D721Med (cell line): ENCODE data around the gene RGS7.

Experiments used
- DNase-seq: peaks from one replicate; pipeline ENCODE4 v3.0.0; 2011; ENCODE audit warnings: low spot score; ENCODE audit not compliant: insufficient read length
- FAIRE-seq: peaks from 2 replicates; lab custom pipeline; 2011; peaks lifted over from hg19 to GRCh38; lab: Jason Lieb, UNC
- TF ChIP-seq, protein P1 (sequence below): IDR thresholded peaks from 2 replicates; pipeline ENCODE4 v1.5.1; 2012; ENCODE audit warnings: mild to moderate bottlenecking, control low read depth; ENCODE audit not compliant: insufficient read depth; ENCODE audit errors: missing control alignments

Gene RGS7

GRCh38 chr1:241045659-241046058, 311.3 kb downstream of the RGS7 start:
- TF ChIP-seq, protein P1, sequence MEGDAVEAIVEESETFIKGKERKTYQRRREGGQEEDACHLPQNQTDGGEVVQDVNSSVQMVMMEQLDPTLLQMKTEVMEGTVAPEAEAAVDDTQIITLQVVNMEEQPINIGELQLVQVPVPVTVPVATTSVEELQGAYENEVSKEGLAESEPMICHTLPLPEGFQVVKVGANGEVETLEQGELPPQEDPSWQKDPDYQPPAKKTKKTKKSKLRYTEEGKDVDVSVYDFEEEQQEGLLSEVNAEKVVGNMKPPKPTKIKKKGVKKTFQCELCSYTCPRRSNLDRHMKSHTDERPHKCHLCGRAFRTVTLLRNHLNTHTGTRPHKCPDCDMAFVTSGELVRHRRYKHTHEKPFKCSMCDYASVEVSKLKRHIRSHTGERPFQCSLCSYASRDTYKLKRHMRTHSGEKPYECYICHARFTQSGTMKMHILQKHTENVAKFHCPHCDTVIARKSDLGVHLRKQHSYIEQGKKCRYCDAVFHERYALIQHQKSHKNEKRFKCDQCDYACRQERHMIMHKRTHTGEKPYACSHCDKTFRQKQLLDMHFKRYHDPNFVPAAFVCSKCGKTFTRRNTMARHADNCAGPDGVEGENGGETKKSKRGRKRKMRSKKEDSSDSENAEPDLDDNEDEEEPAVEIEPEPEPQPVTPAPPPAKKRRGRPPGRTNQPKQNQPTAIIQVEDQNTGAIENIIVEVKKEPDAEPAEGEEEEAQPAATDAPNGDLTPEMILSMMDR = no peak
- FAIRE-seq = no peak
- no peak for DNase-seq

- TF ChIP-seq, protein P1 = no peak
- FAIRE-seq = no peak
- no peak for DNase-seq
Observed at GRCh38 chr1:241034203-241034936, 322.6 kb downstream of the RGS7 start.

- FAIRE-seq (peak; percentile 41), DNase-seq (no peak)
- TF ChIP-seq, protein P1 = no peak
Observed at GRCh38 chr1:241024834-241025233, 332.2 kb downstream of the RGS7 start.

GRCh38 chr1:241022366-241022765, 334.6 kb downstream of the RGS7 start:
- TF ChIP-seq, protein P1 = no peak
- DNase-seq (no peak), FAIRE-seq (no peak)

GRCh38 chr1:241020851-241021697, 335.9 kb downstream of the RGS7 start:
- DNase-seq (no peak), FAIRE-seq (peak; percentile 38)
- TF ChIP-seq, protein P1 = no peak

GRCh38 chr1:241012708-241013340, 344.2 kb downstream of the RGS7 start:
- TF ChIP-seq, protein P1 = no peak
- DNase-seq (no peak), FAIRE-seq (no peak)

DNA sequence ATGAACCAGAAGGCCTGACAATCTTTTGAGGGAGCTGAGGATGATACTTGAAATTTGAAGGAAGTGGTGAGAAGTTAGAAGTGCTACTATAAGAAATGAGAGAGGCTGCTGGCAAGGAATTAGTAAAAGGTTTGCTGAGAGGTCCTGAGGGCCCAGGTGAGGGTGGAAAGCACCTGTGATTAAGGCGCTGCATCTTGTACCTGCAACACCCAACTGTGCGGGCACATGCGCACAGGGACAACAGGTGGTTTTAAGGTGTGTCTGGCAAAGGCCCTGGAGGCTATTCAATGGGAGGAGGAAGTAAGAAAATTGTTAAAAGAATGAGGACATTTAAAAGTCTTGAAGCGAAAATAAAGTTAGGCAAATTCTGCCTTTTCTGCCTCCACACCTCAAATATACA, 349.3 kb downstream of the RGS7 start:
- FAIRE-seq (no peak), DNase-seq (no peak)
- TF ChIP-seq, protein P1 = no peak
